ENCODE results near the gene AFF1.

The AFF1 gene

DNA sequence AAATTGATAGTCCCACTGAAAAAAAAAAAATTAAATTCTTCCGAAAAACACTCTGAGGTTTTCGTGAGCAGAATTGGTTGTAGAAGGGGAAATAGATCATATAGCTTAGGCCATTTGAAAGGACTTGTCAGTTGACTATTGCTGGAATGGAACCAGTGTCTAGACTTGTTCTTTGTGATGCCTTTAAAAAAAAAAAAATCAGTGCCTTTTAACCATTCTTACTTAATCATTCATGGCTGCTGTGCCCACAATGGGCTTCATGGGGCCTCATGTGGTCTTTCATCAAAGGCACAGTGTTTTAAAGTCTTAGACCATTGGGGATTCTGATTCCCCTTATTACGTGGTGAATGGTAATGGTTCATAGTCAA is 139.3 kb downstream of the AFF1 start:
- WGBS (ENCODE audit: extremely low coverage, insufficient coverage, insufficient read length) = no CpG with 5 or more reads among the region's 3 CpGs
- Histone ChIP-seq H3K27ac (ENCODE audit: low read depth, low read length) (no peak overlapping the region), H2AFZ (ENCODE audit: insufficient read depth, low read length, poor library complexity) (no peak overlapping the region)

DNA sequence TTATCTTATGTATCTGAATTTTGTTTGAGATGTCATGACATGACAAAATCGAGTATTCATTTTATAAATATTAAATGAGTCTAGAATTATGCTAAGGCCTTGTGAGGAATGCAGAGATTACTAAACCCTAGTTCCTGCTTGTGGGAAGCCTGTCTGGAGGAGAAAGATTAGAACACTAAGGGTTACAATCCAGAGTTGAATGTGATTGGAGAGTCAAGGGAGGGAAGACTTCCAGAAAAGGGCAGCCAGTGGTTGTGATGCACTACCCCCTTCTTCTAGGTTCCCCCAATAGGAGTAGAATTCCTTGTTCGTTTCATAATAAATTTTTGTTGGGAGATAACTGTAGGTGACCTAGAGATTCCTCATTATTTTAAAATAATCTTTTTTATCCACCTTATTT is 141.1 kb downstream of the AFF1 start:
- Histone ChIP-seq H2AK5ac (ENCODE audit: low read length) (no peak overlapping the region), H3K9ac (ENCODE audit: low read length) (no peak overlapping the region), H3K4me2 (ENCODE audit: low read length) (no peak overlapping the region), H3K4me1 (ENCODE audit: control insufficient read depth in 1 of 2, insufficient read depth in 2 of 2, low read length in 2 of 2) (no peaks in the 10 kb centered on the region), H4K12ac (ENCODE audit: low read depth, low read length) (no peak overlapping the region), H3K18ac (ENCODE audit: low read length) (no peak overlapping the region), H3K9me3 (ENCODE audit: insufficient read depth, low read depth, low read length) (no peaks in the 10 kb centered on the region), H2BK120ac (ENCODE audit: insufficient read depth, low read length, poor library complexity) (no peak overlapping the region), H3K27me3 (ENCODE audit: insufficient read depth, low read length) (no peaks in the 10 kb centered on the region), H2BK12ac (ENCODE audit: low read length) (no peak overlapping the region), H4K91ac (ENCODE audit: low read depth, low read length) (no peak overlapping the region), H3K4ac (ENCODE audit: low read depth, low read length) (no peak overlapping the region), H3K36me3 (ENCODE audit: control insufficient read depth in 1 of 2, insufficient read depth in 2 of 2, low read length in 2 of 2) (peaks cover 0 to 2% of the 10 kb centered on the region in 2 experiments), H3K4me3 (ENCODE audit: low read depth, low read length) (no peak overlapping the region), H3K79me2 (ENCODE audit: control insufficient read depth, insufficient read depth, low read length, poor library complexity) (no peaks in the 10 kb centered on the region), H4K8ac (ENCODE audit: low read depth, low read length) (no peak overlapping the region), H3K14ac (ENCODE audit: low read length) (no peak overlapping the region), H2AFZ (ENCODE audit: insufficient read depth, low read length, poor library complexity) (no peak overlapping the region), H2BK5ac (ENCODE audit: low read depth, low read length, poor library complexity) (no peak overlapping the region), H3K79me1 (ENCODE audit: low read length) (no peaks in the 10 kb centered on the region), H3K27ac (ENCODE audit: low read depth, low read length) (no peak overlapping the region), H3K23ac (ENCODE audit: low read length) (no peak overlapping the region)
- no peak for DNase-seq
- WGBS (ENCODE audit: extremely low coverage, insufficient coverage, insufficient read length) = no CpG with 5 or more reads among the region's 2 CpGs

More for the DNA sequence above, 139.3 kb downstream of the AFF1 start:
- no peak overlapping the region for H3K23ac ChIP-seq (ENCODE audit: low read length)
- no peak overlapping the region for H2BK12ac ChIP-seq (ENCODE audit: low read length)
- H3K79me2 ChIP-seq (ENCODE audit: control insufficient read depth, insufficient read depth, low read length, poor library complexity) = no peaks in the 10 kb centered on the region
- no peak overlapping the region for H2BK5ac ChIP-seq (ENCODE audit: low read depth, low read length, poor library complexity)
- no peak overlapping the region for H3K9ac ChIP-seq (ENCODE audit: low read length)
- no peak overlapping the region for H4K12ac ChIP-seq (ENCODE audit: low read depth, low read length)
- no peak overlapping the region for H4K91ac ChIP-seq (ENCODE audit: low read depth, low read length)
- no peaks in the 10 kb centered on the region for H3K4me1 ChIP-seq (ENCODE audit: control insufficient read depth in 1 of 2, insufficient read depth in 2 of 2, low read length in 2 of 2)
- no peak overlapping the region for H3K14ac ChIP-seq (ENCODE audit: low read length)
- no peak for DNase-seq
- H3K9me3 ChIP-seq (ENCODE audit: insufficient read depth, low read depth, low read length) = no peaks in the 10 kb centered on the region
- no peaks in the 10 kb centered on the region for H3K27me3 ChIP-seq (ENCODE audit: insufficient read depth, low read length)
- no peak overlapping the region for H3K4me3 ChIP-seq (ENCODE audit: low read depth, low read length)
- H3K79me1 ChIP-seq (ENCODE audit: low read length) = no peaks in the 10 kb centered on the region
- H2AK5ac ChIP-seq (ENCODE audit: low read length) = no peak overlapping the region
- no peak overlapping the region for H3K4ac ChIP-seq (ENCODE audit: low read depth, low read length)
- H4K8ac ChIP-seq (ENCODE audit: low read depth, low read length) = no peak overlapping the region
- no peak overlapping the region for H2BK120ac ChIP-seq (ENCODE audit: insufficient read depth, low read length, poor library complexity)
- no peak overlapping the region for H3K4me2 ChIP-seq (ENCODE audit: low read length)
- no peak overlapping the region for H3K18ac ChIP-seq (ENCODE audit: low read length)
- peaks cover 0 to 2% of the 10 kb centered on the region in 2 experiments for H3K36me3 ChIP-seq (ENCODE audit: control insufficient read depth in 1 of 2, insufficient read depth in 2 of 2, low read length in 2 of 2)

DNA sequence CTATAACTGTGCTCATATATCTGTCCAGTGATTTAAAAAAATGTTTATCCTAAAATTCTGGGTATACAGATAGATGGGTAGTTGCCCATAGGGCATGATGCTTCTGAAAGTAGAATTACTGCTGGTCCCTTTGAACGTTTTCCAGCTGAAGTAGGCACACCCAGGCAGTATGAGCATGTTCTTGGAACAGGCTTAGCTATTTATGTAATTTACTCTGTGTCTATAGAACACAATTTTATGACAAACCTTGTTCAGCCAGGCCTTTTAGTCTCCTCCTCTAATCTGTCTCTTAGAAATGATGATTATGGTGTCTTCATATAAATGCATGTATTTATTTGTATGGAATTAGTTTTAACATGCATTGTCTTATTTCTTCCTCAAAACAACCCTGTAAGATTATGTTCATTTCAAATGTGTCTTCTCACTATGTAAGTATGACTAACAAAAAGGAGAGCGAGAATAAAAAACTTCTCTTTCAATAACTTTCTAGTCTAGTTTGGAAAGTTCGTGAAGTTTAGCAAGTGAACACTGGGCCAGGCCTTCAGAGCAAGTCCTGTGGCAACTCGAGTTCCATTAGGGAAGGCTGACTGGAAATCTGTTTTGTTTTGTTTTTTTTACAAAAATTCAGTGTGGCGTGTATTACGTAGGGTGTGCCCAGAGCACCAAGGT is 142.0 kb downstream of the AFF1 start:
- Histone ChIP-seq H3K4me3 (ENCODE audit: low read depth, low read length) (no peak overlapping the region), H2BK120ac (ENCODE audit: insufficient read depth, low read length, poor library complexity) (no peak overlapping the region), H3K27me3 (ENCODE audit: insufficient read depth, low read length) (no peaks in the 10 kb centered on the region), H3K79me2 (ENCODE audit: control insufficient read depth, insufficient read depth, low read length, poor library complexity) (no peaks in the 10 kb centered on the region), H2AFZ (ENCODE audit: insufficient read depth, low read length, poor library complexity) (no peak overlapping the region), H3K4me2 (ENCODE audit: low read length) (no peak overlapping the region), H3K9ac (ENCODE audit: low read length) (no peak overlapping the region), H2AK5ac (ENCODE audit: low read length) (no peak overlapping the region), H2BK12ac (ENCODE audit: low read length) (no peak overlapping the region), H3K14ac (ENCODE audit: low read length) (no peak overlapping the region), H3K18ac (ENCODE audit: low read length) (no peak overlapping the region), H3K36me3 (ENCODE audit: control insufficient read depth in 1 of 2, insufficient read depth in 2 of 2, low read length in 2 of 2) (peaks cover 0 to 2% of the 10 kb centered on the region in 2 experiments), H4K8ac (ENCODE audit: low read depth, low read length) (no peak overlapping the region), H3K23ac (ENCODE audit: low read length) (no peak overlapping the region), H4K91ac (ENCODE audit: low read depth, low read length) (no peak overlapping the region), H4K12ac (ENCODE audit: low read depth, low read length) (no peak overlapping the region), H3K79me1 (ENCODE audit: low read length) (no peaks in the 10 kb centered on the region), H3K27ac (ENCODE audit: low read depth, low read length) (no peak overlapping the region), H3K4me1 (ENCODE audit: control insufficient read depth in 1 of 2, insufficient read depth in 2 of 2, low read length in 2 of 2) (no peaks in the 10 kb centered on the region), H2BK5ac (ENCODE audit: low read depth, low read length, poor library complexity) (no peak overlapping the region), H3K9me3 (ENCODE audit: insufficient read depth, low read depth, low read length) (no peaks in the 10 kb centered on the region), H3K4ac (ENCODE audit: low read depth, low read length) (no peak overlapping the region)
- DNase-seq = no peak
- no CpG with 5 or more reads among the region's 6 CpGs for WGBS (ENCODE audit: extremely low coverage, insufficient coverage, insufficient read length)

GRCh38 chr4:87077914-87078585 is 143.2 kb downstream of the AFF1 start:
- Histone ChIP-seq H3K9me3 (ENCODE audit: insufficient read depth, low read depth, low read length) (no peaks in the 10 kb centered on the region), H3K27me3 (ENCODE audit: insufficient read depth, low read length) (no peaks in the 10 kb centered on the region), H3K4me3 (ENCODE audit: low read depth, low read length) (no peak overlapping the region), H3K79me1 (ENCODE audit: low read length) (no peaks in the 10 kb centered on the region), H3K9ac (ENCODE audit: low read length) (no peak overlapping the region), H3K4me1 (ENCODE audit: control insufficient read depth in 1 of 2, insufficient read depth in 2 of 2, low read length in 2 of 2) (no peaks in the 10 kb centered on the region), H3K79me2 (ENCODE audit: control insufficient read depth, insufficient read depth, low read length, poor library complexity) (no peaks in the 10 kb centered on the region), H2BK5ac (ENCODE audit: low read depth, low read length, poor library complexity) (no peak overlapping the region), H2BK120ac (ENCODE audit: insufficient read depth, low read length, poor library complexity) (no peak overlapping the region), H4K91ac (ENCODE audit: low read depth, low read length) (no peak overlapping the region), H2BK12ac (ENCODE audit: low read length) (no peak overlapping the region), H3K23ac (ENCODE audit: low read length) (no peak overlapping the region), H4K8ac (ENCODE audit: low read depth, low read length) (no peak overlapping the region), H4K12ac (ENCODE audit: low read depth, low read length) (no peak overlapping the region), H2AK5ac (ENCODE audit: low read length) (no peak overlapping the region), H3K18ac (ENCODE audit: low read length) (no peak overlapping the region), H3K14ac (ENCODE audit: low read length) (no peak overlapping the region), H3K4me2 (ENCODE audit: low read length) (no peak overlapping the region), H3K4ac (ENCODE audit: low read depth, low read length) (no peak overlapping the region), H2AFZ (ENCODE audit: insufficient read depth, low read length, poor library complexity) (no peak overlapping the region), H3K36me3 (ENCODE audit: control insufficient read depth in 1 of 2, insufficient read depth in 2 of 2, low read length in 2 of 2) (no peaks in the 10 kb centered on the region), H3K27ac (ENCODE audit: low read depth, low read length) (no peak overlapping the region)
- no peak for DNase-seq
- WGBS (ENCODE audit: extremely low coverage, insufficient coverage, insufficient read length) = no CpG with 5 or more reads among the region's 4 CpGs

Data from trophoblast cell (in vitro differentiated cells and primary cell).